Naive thymus-derived CD4-positive, alpha-beta T cell (primary cell): Measurements from ENCODE around the gene CCDC12. TPM values are rescaled to one million over a fixed set of nuclear protein-coding genes. Genes with fewer than 3 reads are reported as not detected.
A peak's percentile ranks its signal among the peaks of the same experiment; 100 is the strongest.

Experiments
- ATAC-seq: fragments of 150-1000 bp; cut with Tn5 transposase; 2 replicates; pipeline ENCODE4 v1.10.0; 2021; ENCODE audit warnings: mild to moderate bottlenecking, moderate library complexity
- CTCF ChIA-PET: fragments of 350-600 bp; sonication (Branson Sonifier 250); formaldehyde crosslinking; loops from one replicate; lab custom pipeline; 2021; ENCODE audit warnings: antibody characterized with exemption; lab: Charles Lee
- POLR2A ChIA-PET: fragments of 350-600 bp; sonication (Branson Sonifier 250); formaldehyde crosslinking; loops from one replicate; lab custom pipeline; 2021; ENCODE audit warnings: antibody characterized with exemption, inconsistent platforms; lab: Charles Lee
- DNase-seq, 9 donors: peaks; one replicate each; pipeline versions ENCODE4 v3.0.0 to v3.0.0-alpha.2; 2020 to 2022; ENCODE audit warnings: mixed read lengths in 1 of 9
- H3K27ac ChIP-seq: one replicate; pipeline ENCODE4 v1.7.0; 2013; ENCODE audit warnings: mild to moderate bottlenecking, low read depth, low read length, moderate library complexity
- H3K27me3 ChIP-seq, 2 donors: one replicate each; pipeline ENCODE4 v1.7.0; 2013; ENCODE audit warnings: low read length in 2 of 2, mild to moderate bottlenecking in 2 of 2, moderate library complexity in 2 of 2; ENCODE audit not compliant: control insufficient read depth in 2 of 2, insufficient read depth in 2 of 2
- H3K36me3 ChIP-seq, 3 experiments: 1 replicate in 2 of 3; 2 replicates in 1 of 3; pipeline ENCODE4 v1.7.0; 2013; ENCODE audit warnings: low read length in 3 of 3, mild to moderate bottlenecking in 3 of 3, moderate library complexity in 1 of 3; ENCODE audit not compliant: insufficient read depth in 3 of 3, control insufficient read depth in 2 of 3
- H3K4me1 ChIP-seq, 2 donors: one replicate each; pipeline ENCODE4 v1.7.0; 2013; ENCODE audit warnings: low read length in 2 of 2, mild to moderate bottlenecking in 2 of 2, moderate library complexity in 1 of 2; ENCODE audit not compliant: control insufficient read depth in 2 of 2, insufficient read depth in 2 of 2
- H3K4me3 ChIP-seq: 2 replicates; pipeline ENCODE4 v1.7.0; 2013; ENCODE audit warnings: mild to moderate bottlenecking, low read length
- H3K9me3 ChIP-seq, 3 experiments: 1 replicate in 2 of 3; 2 replicates in 1 of 3; pipeline ENCODE4 v1.7.0; 2013; ENCODE audit warnings: low read length in 3 of 3; ENCODE audit not compliant: control insufficient read depth in 2 of 3
- H3K27ac Mint-ChIP-seq, 9 donors: one replicate each; pipeline ENCODE4 v1.8.0; 2020 to 2022; ENCODE audit warnings: mixed read lengths in 9 of 9, mild to moderate bottlenecking in 8 of 9, moderate library complexity in 5 of 9, inconsistent platforms in 2 of 9
- H3K27me3 Mint-ChIP-seq, 5 donors: one replicate each; pipeline ENCODE4 v1.8.0; 2021 to 2022; ENCODE audit warnings: mixed read lengths in 5 of 5, mild to moderate bottlenecking in 1 of 5
- H3K36me3 Mint-ChIP-seq, 5 donors: one replicate each; pipeline ENCODE4 v1.8.0; 2020 to 2022; ENCODE audit warnings: mixed read lengths in 5 of 5, mild to moderate bottlenecking in 3 of 5, inconsistent platforms in 1 of 5
- H3K4me1 Mint-ChIP-seq, 7 donors: one replicate each; pipeline ENCODE4 v1.8.0; 2020 to 2022; ENCODE audit warnings: mixed read lengths in 7 of 7, mild to moderate bottlenecking in 3 of 7, inconsistent platforms in 1 of 7
- H3K4me3 Mint-ChIP-seq, 10 donors: one replicate each; pipeline ENCODE4 v1.8.0; 2020 to 2022; ENCODE audit warnings: mild to moderate bottlenecking in 10 of 10, mixed read lengths in 10 of 10, moderate library complexity in 6 of 10, inconsistent platforms in 2 of 10
- H3K9me3 Mint-ChIP-seq, 11 donors: one replicate each; pipeline ENCODE4 v1.8.0; 2020 to 2022; ENCODE audit warnings: mixed read lengths in 11 of 11, mild to moderate bottlenecking in 4 of 11, inconsistent platforms in 1 of 11, moderate library complexity in 1 of 11
- intact Hi-C, 2 donors: fragments of 100-400 bp; cut with micrococcal nuclease; formaldehyde crosslinking; loops; one replicate each; pipeline ENCODE4 v1.15.1; 2023
- polyA plus RNA-seq, 2 donors: library from polyadenylated mRNA; unstranded; fragments of 300-500 nt; fragmentation: Illumina TruSeq; gene quantifications; one replicate each; pipeline ENCODE4 v1.2.3, GENCODE V29; 2021
- total RNA-seq, 6 experiments: library from RNA in 5 of 6; stranded (reverse) in 5 of 6; gene quantifications; 1 replicate in 5 of 6; 2 replicates in 1 of 6; pipeline ENCODE4 v1.2.3 and lab custom pipeline; 2021 to 2026

Gene CCDC12
- total and polyA plus RNA-seq, 7 experiments from 2014 or later, result 51.6 to 115 (median 60.2) TPM

DNA sequence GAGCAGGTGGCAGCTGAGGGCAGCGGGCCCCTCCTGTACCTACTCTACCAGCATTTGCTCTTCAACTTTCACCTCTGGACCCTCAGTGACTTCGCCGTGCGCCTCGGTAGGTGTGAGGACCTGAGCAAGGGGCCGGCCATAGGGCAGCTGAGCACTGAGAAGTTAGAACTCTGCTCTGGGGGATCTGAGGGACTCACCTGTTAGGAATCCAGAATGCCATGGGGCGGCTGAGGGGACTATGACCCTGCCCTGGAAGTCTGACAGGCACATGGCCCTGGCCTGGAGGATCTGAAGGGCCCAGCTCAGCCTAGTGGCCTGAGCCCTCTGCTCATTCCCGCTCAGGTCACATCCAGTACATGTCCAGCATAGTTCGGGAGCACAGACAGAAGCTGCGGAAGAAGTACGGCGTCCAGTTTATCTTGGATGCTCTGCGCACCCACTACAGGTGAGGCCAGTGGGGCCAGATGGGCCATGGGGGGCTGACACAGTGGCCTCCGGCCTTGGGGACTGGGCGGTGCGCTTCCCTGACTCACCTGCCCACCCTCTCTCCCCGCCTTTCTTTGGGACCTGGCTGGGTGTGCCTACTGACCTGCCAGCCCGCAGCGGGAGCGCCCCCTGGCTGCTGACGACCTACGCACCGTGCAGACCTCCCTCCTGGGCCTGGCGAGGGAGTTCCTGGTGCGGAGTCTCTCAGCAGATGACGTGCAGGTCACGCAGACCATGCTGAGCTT is 21.7 kb upstream of the CCDC12 start:
- CTCF ChIA-PET, result interaction anchor here (0.5 to 2.5 kb wide), 14 partner anchors 11 to 454 kb away, joined by 3 to 15 read pairs (median 3); partner anchors contain the start of gene NBEAL2
- Mint-ChIP-seq H3K9me3 (no peaks in the 10 kb centered on the region), H3K4me1 (peaks cover 7 to 18% (median 11%) of the 10 kb centered on the region in 7 donors), H3K36me3 (peaks cover 0 to 15% (median 0%) of the 10 kb centered on the region in 5 donors), H3K4me3 (no peak overlapping the region), H3K27ac (peak overlapping the region in 5 of 9 donors; percentile 41 to 79 (median 55)), H3K27me3 (no peaks in the 10 kb centered on the region)
- DNase-seq, result peak; percentile 53 to 84 (median 69)
- no peaks in the 10 kb centered on the region for H3K9me3 ChIP-seq
- intact Hi-C loops, result loop anchor here (1.0 to 2.0 kb wide), 10 partner anchors 11 to 326 kb away; partner anchors contain the start of gene NBEAL2 (in 2 of the 2)
- POLR2A ChIA-PET, result interaction anchor here (1.3 kb wide), 2 partner anchors 17 to 19 kb away, joined by 4 read pairs; partner anchors contain the start of gene NBEAL2
- peak; percentile 85 for ATAC-seq
- no peak overlapping the region for H3K27ac ChIP-seq
- no peaks in the 10 kb centered on the region for H3K27me3 ChIP-seq
- peaks cover 7 to 54% (median 15%) of the 10 kb centered on the region in 3 experiments for H3K36me3 ChIP-seq
- no peak overlapping the region for H3K4me3 ChIP-seq
- H3K4me1 ChIP-seq, result peaks cover 0 to 10% of the 10 kb centered on the region in 2 donors

DNA sequence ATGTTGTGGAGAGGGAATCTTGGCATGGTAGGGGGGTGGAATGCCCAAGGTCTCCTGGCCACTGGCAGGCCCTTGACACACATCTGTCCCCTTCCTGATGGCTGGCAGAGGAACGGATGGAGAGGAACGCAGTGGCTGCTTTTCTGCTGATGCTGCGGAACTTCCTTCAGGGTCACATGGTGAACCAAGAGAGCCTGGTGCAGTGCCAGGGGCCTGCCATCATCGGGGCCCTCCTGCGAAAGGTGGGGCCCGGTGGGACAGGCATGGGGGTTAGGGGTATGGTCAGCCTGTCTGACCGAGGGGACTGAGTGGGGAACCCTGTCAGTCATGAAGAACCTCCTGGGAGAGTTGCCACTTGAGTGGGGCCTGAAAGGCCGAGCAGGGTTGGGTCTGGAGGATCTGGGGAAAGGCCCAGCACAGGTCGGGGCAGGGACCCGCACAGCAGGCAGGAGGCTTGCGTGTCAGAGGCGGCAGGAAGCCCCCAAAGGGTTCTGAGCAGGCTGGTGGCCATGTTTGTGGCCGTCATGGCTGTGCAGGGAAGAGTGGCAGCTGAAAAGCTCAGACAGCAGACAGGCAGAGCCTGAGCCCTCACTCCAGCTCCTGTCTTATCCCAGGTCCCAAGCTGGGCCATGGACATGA is 21.0 kb upstream of the CCDC12 start:
- Histone ChIP-seq H3K4me3 (no peak overlapping the region), H3K27ac (no peak overlapping the region), H3K9me3 (no peaks in the 10 kb centered on the region), H3K4me1 (peaks cover 0 to 10% of the 10 kb centered on the region in 2 donors), H3K27me3 (no peaks in the 10 kb centered on the region), H3K36me3 (peaks cover 7 to 47% (median 8%) of the 10 kb centered on the region in 3 experiments)
- Mint-ChIP-seq H3K36me3 (peaks cover 0 to 15% (median 0%) of the 10 kb centered on the region in 5 donors), H3K27me3 (no peaks in the 10 kb centered on the region), H3K9me3 (no peaks in the 10 kb centered on the region), H3K4me1 (peaks cover 7 to 18% (median 11%) of the 10 kb centered on the region in 7 donors), H3K4me3 (no peak overlapping the region), H3K27ac (peak overlapping the region in 2 of 9 donors; percentile 4 to 79)
- intact Hi-C loops, result loop anchor here (1.0 to 2.0 kb wide), 10 partner anchors 10 to 327 kb away; partner anchors contain the start of gene NBEAL2 (in 2 of the 2)
- POLR2A ChIA-PET, result interaction anchor here (1.3 kb wide), 2 partner anchors 16 to 18 kb away, joined by 4 read pairs; partner anchors contain the start of gene NBEAL2
- no peak for ATAC-seq
- CTCF ChIA-PET, result interaction anchor here (0.6 to 2.5 kb wide), 12 partner anchors 10 to 455 kb away, joined by 3 to 15 read pairs (median 4); partner anchors contain the start of gene NBEAL2
- no peak for DNase-seq

DNA sequence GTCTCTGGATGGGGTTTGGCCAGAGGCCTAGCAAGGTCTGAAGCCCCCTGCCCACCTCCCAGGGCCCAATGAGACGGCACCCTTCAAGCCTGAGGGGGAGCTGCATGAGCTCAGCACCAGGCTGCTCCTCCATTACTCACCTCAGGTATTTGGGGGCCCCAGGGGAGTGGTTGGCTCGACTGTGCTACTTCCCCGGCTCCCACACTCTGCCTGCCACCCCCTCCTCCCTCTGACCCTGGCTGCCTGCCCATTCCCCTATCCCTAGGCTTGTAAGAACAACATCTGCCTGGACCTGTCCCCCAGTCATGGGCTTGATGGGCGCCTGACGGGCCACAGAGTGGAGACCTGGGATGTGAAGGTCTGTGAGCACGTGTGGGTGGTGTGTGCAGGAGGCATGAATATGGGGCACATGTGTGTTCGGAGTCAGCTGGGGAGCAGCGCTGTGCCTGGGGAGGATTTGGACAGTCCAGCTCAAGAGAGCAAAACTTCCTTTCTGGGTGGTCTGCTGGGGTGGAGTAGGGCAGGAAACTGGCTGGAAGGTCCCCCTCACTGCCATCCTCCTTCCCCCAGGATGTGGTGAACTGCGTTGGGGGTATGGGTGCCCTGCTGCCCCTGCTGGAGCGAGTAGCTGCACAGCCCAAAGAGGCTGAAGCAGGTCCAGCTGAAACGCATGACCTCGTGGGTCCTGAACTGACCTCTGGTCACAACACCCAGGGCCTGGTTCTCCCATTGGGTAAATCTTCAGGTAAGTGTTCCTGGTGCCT is 20.3 kb upstream of the CCDC12 start:
- ATAC-seq, result no peak
- Histone ChIP-seq H3K4me1 (peaks cover 0 to 10% of the 10 kb centered on the region in 2 donors), H3K27ac (no peak overlapping the region), H3K36me3 (peaks cover 7 to 40% (median 7%) of the 10 kb centered on the region in 3 experiments), H3K4me3 (no peak overlapping the region), H3K27me3 (no peaks in the 10 kb centered on the region), H3K9me3 (no peaks in the 10 kb centered on the region)
- POLR2A ChIA-PET, result interaction anchor here (1.3 kb wide), 1 partner anchor 17 kb away, joined by 4 read pairs; the partner anchor contains the start of gene NBEAL2
- Mint-ChIP-seq H3K9me3 (no peaks in the 10 kb centered on the region), H3K27me3 (no peaks in the 10 kb centered on the region), H3K36me3 (peaks cover 0 to 13% (median 0%) of the 10 kb centered on the region in 5 donors), H3K27ac (peak overlapping the region in 2 of 9 donors; percentile 4 to 50), H3K4me3 (no peak overlapping the region), H3K4me1 (peaks cover 7 to 21% (median 11%) of the 10 kb centered on the region in 7 donors)
- CTCF ChIA-PET, result interaction anchor here (2.5 kb wide), 1 partner anchor 69 kb away, joined by 5 read pairs; no protein-coding TSS in a partner anchor
- intact Hi-C loops, result no loop called here
- DNase-seq, result no peak

DNA sequence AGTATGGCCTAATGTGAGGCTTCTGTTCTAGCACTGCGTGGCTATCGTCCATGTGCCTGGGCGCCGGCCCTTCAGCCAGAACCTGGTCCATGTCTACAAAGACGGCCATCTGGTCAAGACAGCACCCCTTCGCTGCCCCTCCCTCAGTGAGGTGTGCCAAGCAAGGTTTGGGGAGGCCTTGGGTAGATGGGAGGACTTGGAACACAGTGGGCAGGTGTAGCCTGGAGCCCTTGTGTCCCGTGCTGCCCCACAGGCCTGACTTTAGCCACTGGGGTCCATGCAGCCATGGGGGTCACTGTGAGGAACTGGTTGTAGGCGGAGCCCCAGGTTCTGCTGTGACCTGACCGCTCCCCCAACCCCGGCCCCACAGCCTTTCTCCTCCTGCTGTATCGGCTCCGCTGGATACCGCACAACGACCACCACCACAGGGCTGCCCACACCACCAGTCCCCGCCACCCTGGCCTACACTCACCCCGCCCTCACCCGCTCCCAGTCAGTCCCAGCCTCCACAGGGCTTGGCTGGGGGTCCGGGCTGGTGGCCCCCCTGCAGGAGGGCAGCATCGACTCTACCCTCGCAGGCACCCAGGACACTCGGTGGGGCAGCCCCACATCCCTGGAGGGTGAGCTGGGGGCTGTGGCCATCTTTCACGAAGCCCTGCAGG is 19.5 kb upstream of the CCDC12 start:
- H3K4me3 ChIP-seq, result no peak overlapping the region
- no peak overlapping the region for H3K27ac ChIP-seq
- H3K9me3 ChIP-seq, result no peaks in the 10 kb centered on the region
- no peak for ATAC-seq
- H3K36me3 ChIP-seq, result peaks cover under 1 to 31% (median 7%) of the 10 kb centered on the region in 3 experiments
- intact Hi-C loops, result no loop called here
- no peaks in the 10 kb centered on the region for H3K27me3 ChIP-seq
- POLR2A ChIA-PET, result no interaction called here
- H3K4me3 Mint-ChIP-seq, result no peak overlapping the region
- H3K9me3 Mint-ChIP-seq, result no peaks in the 10 kb centered on the region
- peaks cover 0 to 12% (median 0%) of the 10 kb centered on the region in 5 donors for H3K36me3 Mint-ChIP-seq
- no peak for DNase-seq
- peaks cover 7 to 24% (median 11%) of the 10 kb centered on the region in 7 donors for H3K4me1 Mint-ChIP-seq
- no peaks in the 10 kb centered on the region for H3K27me3 Mint-ChIP-seq
- H3K27ac Mint-ChIP-seq, result no peak overlapping the region
- H3K4me1 ChIP-seq, result peaks cover 0 to 10% of the 10 kb centered on the region in 2 donors
- CTCF ChIA-PET, result interaction anchor here (2.3 kb wide), 1 partner anchor 72 kb away, joined by 6 read pairs; no protein-coding TSS in a partner anchor

DNA sequence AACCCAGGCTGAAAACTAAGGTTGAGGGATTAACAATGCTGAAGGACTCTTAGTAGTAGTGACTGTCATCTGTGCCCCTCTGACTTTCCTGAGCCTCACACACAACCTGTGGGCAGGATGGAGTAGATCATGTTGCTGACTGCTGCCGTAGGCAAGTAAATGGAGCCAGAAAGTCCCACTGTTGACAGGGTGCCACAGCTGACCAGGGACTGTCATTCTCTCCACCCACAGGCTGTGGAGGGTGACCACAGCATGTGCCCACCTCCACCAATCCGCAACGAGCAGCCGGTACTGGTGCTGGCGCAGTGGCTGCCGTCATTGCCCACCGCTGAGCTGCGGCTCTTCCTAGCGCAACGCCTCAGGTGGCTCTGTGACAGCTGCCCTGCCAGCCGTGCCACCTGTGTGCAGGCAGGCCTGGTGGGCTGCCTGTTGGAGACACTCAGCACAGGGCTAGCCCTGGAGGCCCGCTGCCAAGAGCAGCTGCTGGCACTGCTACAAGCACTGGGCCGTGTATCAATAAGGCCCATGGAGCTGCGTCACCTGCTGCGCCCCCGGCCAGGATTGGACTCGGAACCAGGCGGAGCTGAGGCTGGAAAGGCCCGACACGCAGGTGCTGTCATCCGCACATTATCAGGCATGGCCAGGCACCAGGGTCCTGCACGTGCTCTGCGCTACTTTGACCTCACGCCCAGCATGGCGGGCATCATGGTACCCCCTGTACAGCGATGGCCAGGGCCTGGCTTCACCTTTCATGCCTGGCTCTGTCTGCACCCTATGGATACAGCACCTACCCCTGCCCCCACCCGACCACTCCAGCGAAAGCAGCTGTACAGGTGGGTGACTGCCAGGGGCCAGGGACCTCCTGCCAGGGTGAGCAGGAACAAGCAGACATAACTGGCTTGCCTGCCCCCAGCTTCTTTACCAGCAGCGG is 18.5 kb upstream of the CCDC12 start:
- CTCF ChIA-PET, result interaction anchor here (1.0 to 2.3 kb wide), 2 partner anchors 72 to 135 kb away, joined by 3 to 6 read pairs; no protein-coding TSS in a partner anchor

More for the DNA sequence above, 18.5 kb upstream of the CCDC12 start:
- H3K4me3 ChIP-seq, result no peak overlapping the region
- POLR2A ChIA-PET, result no interaction called here
- DNase-seq, result no peak
- H3K9me3 ChIP-seq, result no peaks in the 10 kb centered on the region
- Mint-ChIP-seq H3K4me3 (no peak overlapping the region), H3K4me1 (peaks cover 13 to 30% (median 17%) of the 10 kb centered on the region in 7 donors), H3K9me3 (no peaks in the 10 kb centered on the region), H3K27me3 (no peaks in the 10 kb centered on the region), H3K36me3 (peaks cover 0 to 16% (median 0%) of the 10 kb centered on the region in 5 donors), H3K27ac (peak overlapping the region in 2 of 9 donors; percentile 6 to 51)
- no peaks in the 10 kb centered on the region for H3K27me3 ChIP-seq
- peaks cover 0 to 10% of the 10 kb centered on the region in 2 donors for H3K4me1 ChIP-seq
- peaks cover 0 to 22% (median 2%) of the 10 kb centered on the region in 3 experiments for H3K36me3 ChIP-seq
- intact Hi-C loops, result no loop called here
- no peak overlapping the region for H3K27ac ChIP-seq
- no peak for ATAC-seq
